CD4-positive, alpha-beta T cell treated with Interleukin-2 at 100 ng/mL for 4 hours (primary cell): ENCODE results near the gene PPIA.
"Not testable (repeated sequence)": the region's sequence is repeated elsewhere in the genome, so short reads cannot be mapped to it uniquely, and the experiment has no call there.

Experiments
- DNase-seq: peaks from one replicate; pipeline ENCODE4 v3.0.0-alpha.2; 2020; ENCODE audit warnings: low spot score

The PPIA gene

DNA sequence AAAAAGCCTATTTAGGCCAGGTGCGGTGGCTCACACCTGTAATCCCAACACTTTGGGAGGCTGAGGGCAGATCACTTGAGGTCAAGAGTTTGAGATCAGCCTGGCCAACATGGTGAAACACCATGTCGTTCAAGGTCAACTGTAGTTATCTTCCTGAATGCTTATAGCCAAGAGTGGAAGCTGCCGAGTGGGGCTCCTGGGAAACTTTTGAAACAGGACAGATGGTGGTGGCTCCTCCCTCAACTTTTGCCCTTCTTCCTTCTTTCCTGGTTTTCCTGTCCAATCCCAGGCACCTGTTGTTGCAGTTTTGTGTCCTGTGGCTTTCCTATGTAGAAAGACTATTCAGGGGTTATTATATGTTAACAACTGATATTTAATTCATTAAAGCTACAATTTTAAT lies 8.7 kb upstream of the PPIA start:
- DNase-seq = no peak

DNA sequence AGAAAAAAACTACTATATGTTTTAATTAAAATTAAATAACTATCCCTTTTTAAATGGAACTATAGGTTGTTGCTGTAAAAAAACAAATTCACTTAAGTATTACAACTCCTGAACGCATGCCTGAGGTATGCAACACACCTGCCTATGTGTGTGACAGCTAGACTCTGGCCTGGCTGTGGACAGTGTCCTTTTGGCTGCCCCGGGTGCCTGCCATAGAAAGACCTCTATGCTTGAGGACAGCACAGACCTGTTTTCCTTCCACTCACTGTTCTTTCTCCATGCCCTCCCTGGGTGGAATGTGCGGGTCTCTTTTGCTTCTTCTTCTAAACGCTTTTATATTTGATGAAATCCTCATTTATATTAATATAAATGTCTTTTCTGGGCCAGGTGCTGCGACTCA lies 6.5 kb upstream of the PPIA start:
- DNase-seq = no peak

DNA sequence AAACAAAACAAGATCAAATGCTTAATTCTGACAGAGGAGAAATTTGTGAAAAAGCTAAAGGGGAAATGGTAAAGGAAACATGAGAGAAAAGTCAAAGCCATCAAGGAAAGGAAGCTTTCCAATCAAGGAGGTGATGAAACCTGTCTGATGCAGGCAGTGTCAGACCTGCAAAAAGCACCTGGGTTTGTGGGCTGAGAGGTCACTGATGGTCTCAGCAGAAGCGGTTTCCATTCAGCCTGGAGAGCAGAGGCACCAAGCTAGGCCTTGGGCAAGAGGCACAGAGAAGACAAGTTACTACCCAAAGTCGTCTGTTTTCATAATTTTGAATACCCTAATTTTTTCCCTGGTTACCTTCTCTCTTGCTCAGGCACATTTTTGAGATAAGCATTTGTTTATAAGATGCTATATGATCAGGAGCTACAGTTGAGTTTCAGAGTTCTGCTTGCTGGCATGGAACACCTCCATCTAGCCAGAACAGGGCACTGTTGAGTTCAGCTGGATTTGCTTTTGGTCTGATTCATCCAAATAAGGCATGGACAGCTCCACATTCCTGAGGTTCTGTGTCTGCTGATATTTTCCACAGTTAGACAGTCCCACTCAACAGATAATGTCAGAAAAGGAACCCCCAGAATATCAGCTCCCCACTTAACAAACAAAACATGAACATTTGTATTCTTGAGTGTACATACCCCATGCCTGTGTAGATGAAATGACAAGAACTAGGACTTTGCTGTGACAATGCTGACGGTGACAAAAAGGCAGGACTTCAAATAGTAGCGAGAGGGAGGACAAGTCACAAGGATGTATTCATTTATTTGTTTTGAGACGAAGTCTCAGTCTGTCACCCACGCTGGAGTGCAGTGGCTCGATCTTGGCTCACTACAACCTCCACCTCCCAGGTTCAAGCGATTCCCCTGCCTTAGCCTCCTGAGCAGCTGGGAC lies 4.9 kb upstream of the PPIA start:
- no peak for DNase-seq

DNA sequence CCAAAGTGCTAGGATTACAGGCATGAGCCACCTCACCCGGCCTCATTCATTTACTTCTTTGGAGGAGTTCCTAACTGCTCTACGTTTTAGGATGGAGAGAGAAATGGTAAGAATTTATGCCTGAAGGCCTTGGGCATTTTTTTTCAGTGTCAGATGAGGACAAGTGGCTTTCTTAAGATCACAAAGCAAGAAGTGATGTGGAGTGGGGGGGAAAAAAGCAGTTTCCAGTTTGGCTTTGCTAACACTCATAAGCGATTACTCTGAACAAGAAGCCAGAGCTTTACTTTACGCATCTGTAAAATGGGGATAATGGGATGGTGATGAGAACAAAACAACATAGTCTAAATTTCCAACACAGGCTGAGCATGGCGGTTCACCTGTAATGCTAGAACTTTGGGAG lies 2.6 kb upstream of the PPIA start:
- DNase-seq = no peak

DNA sequence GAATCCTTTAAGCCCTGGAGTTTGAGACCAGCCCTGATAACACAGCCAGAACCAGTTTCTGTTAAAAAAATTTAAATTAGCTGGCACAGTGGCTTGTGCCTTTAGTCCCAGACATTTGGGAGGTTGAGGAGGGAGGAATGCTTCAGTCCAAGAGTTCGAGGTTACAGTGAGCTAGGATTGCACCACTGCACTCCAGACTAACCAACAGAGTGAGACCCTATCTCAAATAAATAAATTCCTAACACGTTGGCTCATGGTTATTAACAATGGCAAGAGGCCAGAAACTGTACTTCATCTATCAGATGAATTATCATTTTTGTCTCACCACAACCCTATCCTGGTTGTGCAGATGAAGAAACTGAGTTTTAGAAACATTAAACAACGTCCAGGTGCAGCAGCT lies 2.1 kb upstream of the PPIA start:
- no peak for DNase-seq

DNA sequence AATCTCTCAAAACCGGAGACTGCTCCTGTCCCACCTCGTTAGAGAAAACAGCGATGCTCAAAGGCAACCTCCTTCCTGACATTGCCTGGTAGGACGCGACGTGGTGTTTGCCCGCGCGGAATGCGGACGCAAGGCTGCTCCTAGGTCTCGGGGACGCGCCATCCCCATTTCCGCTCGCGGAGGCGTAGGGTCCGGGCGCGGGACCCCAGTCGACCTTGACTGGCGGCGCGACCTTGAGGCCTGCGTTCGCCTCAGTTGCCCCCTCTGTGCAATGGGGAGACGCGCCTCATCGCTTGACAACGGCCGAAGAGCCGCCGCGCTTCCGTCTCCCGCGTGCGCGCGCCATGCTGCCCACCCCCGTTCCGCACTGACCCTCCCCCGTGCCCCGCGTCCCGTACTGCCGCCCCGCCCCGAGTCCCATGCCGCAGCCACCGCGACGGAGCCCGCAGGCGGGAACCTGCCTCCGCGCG lies 412 bp upstream of the PPIA start:
- no peak for DNase-seq

DNA sequence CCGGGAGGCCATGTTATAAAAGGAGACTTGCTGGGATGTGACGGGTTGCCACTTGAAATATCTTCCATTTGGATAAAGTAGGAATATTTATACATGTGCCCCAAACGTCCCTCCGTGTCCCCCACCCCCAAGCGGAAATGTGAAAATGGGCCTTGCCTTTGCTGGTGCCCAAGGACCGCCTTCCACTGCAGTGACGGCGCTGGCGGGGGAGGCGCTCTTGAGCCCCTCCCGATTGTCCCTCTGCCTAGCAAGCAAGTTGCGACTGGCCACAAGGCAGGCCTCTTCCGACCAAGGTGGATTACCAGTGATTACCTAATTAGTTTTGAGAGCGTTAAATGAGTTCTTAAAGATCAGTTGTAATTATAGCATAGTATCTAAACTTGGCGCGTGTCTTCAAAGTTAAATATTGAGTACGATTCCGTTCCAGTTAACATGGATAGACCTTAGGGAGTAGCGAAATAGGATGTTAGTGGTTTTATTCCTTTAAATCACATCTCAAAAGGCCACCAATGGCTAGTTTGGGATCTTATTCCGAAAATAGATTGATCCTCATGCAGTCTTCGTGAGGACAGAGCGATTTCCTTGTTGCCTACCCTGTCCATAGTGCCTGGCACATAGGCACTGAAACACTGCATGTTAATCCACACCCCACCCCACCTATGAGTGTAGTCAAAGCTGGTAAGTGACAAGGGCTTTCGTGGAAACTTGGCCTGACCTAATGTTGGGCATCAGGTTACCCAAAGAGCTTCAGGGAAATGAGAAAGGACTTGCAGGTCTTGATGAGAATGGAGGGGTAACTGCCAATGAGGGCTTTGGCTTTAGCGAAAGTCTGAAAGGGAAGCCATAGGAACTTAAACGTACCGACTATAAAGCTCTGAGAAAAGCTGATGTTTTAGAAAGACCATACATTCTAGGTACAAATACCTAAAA lies 1.1 kb downstream of the PPIA start:
- peak; percentile 84 for DNase-seq

DNA sequence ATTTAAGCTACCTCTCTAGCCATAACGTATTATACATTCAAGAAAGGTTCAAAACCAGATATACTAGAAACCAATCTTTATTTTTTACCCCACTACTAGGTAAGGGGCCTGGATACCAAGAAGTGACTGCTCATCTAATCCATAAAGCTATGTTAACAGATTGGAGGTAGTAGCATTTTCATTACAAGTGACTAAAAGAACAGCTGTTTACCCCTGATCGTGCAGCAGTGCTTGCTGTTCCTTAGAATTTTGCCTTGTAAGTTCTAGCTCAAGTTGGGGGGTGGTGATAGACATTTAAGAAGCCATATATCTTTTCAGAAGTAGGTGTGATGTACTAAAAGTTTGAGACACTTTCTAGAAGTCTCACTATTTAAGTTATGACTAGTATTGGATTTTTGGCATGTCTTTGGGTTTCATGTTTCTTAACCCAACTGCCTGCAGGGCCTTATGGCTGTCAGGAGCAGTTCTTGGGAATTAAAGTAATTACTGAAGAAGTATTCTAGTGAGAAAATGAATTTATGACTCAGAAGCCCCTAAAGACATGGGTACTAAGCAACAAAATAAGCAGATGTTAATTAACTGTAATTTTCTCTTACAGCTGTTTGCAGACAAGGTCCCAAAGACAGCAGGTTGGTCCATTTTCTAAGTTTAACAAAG lies 2.3 kb downstream of the PPIA start:
- DNase-seq = peak; percentile 30

DNA sequence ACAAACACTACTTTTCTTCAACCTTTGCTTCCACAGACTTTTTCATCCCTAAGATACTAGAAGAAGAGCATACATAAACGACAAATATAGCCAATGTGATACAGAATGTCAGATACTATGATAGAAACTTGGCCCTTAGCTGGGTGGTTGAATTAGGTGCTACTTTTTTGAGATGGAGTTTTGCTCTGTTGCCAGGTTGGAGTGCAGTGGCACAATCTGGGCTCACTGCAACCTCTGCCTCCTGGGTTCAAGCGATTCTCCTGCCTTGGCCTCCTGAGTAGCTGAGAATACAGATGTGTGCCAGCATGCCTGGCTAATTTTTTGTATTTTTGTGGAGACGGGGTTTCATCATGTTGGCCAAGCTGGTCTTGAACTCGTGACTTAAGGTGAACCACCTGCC lies 3.5 kb downstream of the PPIA start:
- no peak for DNase-seq

DNA sequence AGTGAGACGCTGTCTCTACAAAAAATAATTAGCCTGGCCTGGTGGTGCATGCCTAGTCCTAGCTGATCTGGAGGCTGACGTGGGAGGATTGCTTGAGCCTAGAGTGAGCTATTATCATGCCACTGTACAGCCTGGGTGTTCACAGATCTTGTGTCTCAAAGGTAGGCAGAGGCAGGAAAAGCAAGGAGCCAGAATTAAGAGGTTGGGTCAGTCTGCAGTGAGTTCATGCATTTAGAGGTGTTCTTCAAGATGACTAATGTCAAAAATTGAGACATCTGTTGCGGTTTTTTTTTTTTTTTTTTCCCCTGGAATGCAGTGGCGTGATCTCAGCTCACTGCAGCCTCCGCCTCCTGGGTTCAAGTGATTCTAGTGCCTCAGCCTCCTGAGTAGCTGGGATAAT lies 5.4 kb downstream of the PPIA start:
- no peak for DNase-seq

DNA sequence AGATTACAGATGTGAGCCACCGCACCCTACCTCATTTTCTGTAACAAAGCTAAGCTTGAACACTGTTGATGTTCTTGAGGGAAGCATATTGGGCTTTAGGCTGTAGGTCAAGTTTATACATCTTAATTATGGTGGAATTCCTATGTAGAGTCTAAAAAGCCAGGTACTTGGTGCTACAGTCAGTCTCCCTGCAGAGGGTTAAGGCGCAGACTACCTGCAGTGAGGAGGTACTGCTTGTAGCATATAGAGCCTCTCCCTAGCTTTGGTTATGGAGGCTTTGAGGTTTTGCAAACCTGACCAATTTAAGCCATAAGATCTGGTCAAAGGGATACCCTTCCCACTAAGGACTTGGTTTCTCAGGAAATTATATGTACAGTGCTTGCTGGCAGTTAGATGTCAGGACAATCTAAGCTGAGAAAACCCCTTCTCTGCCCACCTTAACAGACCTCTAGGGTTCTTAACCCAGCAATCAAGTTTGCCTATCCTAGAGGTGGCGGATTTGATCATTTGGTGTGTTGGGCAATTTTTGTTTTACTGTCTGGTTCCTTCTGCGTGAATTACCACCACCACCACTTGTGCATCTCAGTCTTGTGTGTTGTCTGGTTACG lies 6.0 kb downstream of the PPIA start:
- no peak for DNase-seq

DNA sequence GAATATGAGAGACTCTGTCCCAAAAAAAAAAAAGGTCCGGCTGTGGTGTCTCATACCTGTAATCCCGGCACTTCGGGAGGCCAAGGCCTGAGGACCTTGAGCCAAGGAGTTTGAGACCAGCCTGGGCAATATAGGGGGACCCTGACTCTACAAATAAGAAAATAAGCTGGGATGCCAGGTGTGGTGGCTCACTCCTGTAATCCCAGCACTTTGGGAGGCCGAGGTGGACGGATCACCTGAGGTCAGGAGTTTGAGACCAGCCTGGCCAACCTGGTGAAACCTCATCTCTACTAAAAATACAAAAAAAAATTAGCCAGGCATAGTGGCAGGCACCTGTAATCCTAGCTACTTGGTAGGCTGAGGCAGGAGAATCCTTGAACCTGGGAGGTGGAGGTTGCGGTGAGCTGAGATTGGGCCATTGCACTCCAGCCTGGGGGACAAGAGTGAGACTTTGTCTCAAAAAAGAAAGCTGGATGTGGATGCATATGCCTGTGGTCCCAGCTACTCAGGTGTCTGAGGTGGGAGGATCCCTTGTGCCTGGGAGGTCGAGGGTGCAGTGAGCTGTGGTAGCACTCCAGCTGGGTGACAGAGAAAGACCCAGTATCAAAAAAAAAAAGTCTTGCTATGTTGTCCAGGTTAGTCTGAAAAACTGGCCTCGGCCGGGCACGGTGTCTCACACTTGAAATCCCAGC lies 7.5 kb downstream of the PPIA start:
- not testable (repeated sequence) for DNase-seq

DNA sequence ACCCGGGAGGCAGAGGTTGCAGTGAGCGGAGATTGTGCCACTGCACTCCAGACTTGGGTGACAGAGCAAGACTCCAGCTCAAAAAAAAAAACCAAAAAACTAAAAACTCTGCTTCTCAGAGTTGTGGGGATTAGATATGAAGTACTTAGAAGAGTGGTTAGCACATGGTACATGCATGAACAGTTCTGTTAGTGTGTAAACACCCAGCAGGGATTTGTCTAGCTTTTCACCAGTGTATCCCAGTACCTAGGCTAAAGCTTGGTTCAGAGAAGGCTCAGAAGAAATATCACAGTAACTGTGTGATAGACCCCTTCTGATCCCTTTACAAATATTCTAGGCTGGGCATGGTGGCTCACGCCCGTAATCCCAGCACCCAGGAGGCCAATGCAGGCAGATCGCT lies 9.5 kb downstream of the PPIA start:
- DNase-seq = no peak

DNA sequence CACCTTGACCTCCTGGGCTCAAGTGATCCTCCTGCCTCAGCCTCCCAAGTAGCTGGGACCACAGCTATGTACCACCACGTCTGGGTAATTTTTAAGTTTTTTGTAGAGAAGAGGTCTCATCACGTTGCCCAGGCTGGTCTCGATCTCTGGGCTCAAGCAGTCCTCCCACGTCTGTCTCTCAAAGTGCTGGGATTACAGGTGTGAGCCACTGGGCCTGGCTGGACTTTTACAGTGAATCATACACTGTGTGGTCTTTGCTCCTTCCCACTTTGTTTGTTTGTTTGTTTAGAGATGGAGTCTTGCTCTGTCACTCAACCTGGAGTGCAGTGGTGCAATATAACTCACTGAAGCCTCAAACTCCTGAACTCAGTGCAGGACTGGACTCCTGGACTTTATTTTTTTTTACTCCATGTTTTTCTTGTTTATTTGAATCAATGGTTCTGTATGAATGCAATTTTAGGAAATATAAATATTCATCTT lies 12.5 kb downstream of the PPIA start:
- DNase-seq = no peak

DNA sequence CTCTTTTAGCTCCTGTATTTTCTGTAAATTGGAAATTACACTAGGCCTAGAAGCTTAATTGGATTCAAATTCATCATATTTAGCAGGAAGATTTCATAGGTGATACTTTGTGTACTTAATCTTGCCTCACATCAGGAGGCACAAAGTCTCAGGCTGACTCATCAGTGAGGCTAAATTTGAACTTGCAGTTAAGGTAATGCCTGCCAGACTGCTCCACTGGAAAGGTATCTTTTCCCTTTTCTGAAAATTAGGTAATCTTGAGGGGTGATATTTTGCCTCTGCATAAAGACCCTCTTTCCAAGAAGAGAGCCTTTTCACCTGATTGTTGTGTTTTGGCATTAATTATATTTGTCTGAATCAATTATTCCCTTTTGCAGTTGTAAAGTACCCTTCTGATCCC lies 14.6 kb downstream of the PPIA start:
- DNase-seq = no peak

DNA sequence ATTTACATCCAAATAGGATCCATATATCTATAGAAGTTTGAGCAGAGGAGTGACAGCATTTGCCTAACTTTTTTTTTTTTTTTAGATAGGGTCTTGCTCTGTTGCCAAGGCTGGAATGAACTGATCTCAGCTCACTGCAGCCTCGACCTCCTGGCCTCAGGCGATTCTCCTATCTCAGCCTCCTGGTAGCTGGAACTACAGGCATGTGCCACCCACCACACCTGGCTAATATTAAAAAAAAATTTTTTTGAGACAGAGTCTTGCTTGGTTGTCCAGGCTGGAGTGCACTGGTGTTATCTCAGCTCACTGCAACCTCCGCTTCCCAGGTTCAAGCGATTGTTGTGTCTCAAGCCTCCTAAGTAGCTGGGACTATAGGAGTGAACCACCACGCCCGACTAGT lies 15.1 kb downstream of the PPIA start:
- no peak for DNase-seq

DNA sequence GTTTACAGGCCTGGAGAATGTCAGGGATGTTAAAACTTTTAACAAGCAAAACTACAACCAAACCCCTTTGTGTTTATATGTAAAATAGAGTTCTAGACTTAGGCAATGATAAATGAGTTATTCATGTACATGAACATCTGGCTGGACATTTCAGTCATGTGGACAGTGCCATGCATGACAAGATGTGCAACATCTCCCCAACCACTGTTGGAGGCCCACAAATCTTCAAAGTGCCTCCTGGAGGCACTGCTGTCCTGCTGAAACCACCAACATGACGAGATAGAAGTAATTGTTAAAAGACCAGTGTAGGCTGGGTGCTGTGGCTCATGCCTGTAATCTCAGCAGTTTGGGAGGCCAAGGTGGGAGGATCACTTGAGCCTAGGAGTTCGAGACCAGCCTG lies 18.4 kb downstream of the PPIA start:
- DNase-seq = no peak

DNA sequence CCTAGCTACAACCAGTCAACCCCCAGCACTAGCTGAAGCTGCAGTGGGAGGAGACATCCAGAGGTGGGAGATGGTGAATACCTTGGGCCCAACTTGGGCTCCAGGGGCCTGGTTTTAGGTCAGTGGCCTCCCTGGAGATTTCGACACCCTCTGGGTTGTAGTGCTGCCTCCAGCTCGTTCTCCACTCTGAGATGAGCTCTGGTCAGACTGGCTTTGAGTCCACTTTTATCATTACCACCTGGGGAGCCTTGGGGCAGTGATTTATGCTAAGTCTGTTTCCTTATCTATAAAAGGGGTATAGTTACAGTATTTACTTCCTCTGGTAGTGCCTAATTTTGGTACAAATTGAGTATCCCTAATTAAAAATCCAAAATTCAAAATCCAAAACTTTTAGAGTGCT lies 22.8 kb downstream of the PPIA start:
- no peak for DNase-seq

DNA sequence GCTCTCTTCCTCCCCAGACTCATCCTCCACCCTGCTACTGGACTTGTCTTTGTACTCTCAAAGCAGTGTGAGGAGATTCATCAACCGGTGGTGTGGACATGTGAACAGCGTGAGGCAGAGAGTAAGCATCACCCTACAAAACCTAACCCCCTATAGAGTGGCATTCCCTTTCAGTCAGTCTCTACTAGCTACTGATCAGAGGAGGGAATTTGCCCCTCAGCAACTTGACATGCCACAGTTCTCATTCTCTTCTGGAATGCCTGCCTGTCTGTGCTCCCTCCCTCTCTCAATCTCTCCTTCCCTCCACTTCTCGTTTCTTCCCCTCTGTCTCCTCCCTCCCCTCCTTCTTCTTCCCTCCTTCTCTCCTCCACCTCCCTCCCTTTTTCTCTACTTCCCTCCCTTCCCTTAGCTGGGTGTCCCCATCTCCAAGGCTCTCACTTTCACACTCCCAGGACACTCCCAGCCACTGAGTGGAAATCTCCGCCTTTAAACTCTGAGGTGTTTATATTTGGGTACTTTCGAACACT lies 26.8 kb downstream of the PPIA start:
- DNase-seq = no peak

DNA sequence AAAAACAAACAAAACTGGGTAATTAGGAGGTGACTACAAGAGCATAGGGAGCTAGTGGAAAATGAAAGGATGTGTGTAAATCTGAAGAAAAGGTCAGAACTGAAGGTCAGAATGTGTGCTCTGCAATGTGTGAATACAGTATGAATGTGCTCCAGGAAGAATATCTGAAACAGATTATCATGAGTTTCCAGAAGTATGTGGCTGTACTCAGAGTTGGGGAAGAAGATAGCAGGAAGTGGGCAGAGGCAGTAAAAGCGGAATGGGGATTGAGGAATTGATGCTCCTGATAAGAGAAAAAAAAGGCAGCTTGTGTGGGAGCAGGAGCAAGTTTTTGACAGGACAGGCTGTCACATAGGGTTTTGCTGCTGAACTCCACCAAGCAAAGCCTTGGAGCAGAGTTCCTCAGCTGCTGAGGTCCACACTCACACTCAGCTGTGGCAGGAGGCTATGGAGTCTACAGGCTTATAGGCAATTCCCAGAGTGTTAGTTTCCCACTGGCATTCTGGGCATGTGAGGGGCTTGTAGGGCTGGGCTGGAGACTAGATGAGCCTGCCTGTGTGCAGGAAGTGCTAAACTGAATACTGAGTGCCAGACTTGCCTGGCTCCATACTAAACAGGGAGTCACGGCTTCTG lies 28.5 kb downstream of the PPIA start:
- no peak for DNase-seq
